ENCODE measurements around the gene GINS1.

- TF ChIP-seq CTCF (IDR thresholded peaks at IDR 0.05) (no peak), POLR2A (IDR thresholded peaks at IDR 0.05) (no peak)
Measured at GRCh38 chr20:25487975-25488374, 80.5 kb downstream of the GINS1 start.

All from ovary (tissue), 3 donors.